Stimulated activated CD4-positive, alpha-beta T cell treated with anti-CD3 and anti-CD28 coated beads, Interleukin-4, amount 100 ng/mL, for 1 hour (primary cell): ENCODE data around the gene MMRN2.
"Not testable (repeated sequence)": the region's sequence is repeated elsewhere in the genome, so short reads cannot be mapped to it uniquely, and the experiment has no call there.

Experiments used
- DNase-seq: peaks from one replicate; pipeline ENCODE4 v3.0.0-alpha.2; 2020

MMRN2 gene

GRCh38 chr10:86955501-86956194 lies 1.8 kb downstream of the MMRN2 start:
- DNase-seq = no peak

GRCh38 chr10:86954681-86955500 lies 2.5 kb downstream of the MMRN2 start:
- no peak for DNase-seq

DNA sequence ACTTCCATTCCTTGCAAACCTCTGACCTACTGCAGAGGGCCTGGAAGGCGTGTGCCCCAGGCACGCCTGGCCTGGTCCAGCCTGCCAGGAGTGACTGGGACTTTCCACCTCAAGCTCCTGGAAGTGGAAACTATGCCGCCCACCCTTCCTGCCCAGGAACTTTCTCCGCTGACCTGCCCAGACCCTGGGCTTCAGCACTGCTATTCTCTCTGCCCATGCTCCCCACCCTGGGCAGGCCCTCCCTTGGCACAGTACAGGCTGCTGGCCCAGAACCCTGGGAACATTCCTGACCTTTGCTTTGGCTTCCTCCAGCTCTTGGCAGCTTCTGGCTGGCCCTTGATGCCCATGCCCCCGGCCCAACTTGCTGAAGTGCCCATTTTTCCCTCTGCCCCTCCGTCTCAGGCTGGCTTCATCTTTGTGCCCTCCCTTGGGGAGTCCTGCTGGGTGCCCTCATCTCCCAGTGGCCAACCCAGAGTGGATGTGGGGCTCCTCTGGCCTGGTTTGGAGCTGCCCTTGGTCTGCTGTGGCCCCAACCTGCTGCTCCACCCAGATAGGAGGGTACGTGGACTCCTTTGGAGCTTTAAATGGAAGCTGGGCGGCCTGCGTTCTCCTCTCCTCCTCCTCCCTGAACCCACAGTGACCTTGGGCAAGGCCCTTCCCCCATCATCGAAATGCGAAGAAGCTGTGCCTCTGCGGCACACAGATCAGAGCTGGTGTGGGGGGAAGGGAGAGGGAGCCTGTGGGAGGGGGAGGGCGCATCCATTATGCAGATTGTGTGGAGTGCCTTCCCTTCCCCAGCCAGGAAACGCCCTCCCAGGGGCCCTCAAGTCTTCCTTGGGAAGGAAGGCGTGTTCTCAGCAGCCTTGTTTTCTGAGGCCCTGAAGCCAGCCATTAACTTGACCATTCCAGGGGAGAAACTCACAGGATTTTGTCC lies 3.4 kb downstream of the MMRN2 start:
- DNase-seq = no peak

- DNase-seq = not testable (repeated sequence)
Observed at GRCh38 chr10:86952697-86953096, 4.7 kb downstream of the MMRN2 start.

DNA sequence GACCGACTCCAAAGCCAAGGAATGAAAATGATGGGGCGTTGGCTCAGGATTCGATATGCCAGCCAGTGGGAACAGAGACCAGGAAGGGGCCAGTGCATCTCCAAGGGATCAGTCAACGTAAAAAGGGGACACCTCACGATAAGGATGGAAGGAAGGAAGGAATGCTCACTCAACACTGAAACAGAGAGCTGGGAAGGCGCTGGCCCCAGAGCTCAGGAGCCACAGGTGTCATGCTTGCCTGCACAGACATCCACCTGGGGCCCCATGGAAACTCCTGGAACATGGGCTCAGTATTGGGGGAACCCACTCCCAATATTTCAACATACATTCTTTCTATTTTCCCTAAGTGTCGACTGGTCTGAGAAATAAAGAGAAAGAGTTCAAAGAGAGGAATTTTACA lies 5.3 kb downstream of the MMRN2 start:
- DNase-seq = no peak

GRCh38 chr10:86951184-86951761 lies 6.1 kb downstream of the MMRN2 start:
- DNase-seq = no peak

DNA sequence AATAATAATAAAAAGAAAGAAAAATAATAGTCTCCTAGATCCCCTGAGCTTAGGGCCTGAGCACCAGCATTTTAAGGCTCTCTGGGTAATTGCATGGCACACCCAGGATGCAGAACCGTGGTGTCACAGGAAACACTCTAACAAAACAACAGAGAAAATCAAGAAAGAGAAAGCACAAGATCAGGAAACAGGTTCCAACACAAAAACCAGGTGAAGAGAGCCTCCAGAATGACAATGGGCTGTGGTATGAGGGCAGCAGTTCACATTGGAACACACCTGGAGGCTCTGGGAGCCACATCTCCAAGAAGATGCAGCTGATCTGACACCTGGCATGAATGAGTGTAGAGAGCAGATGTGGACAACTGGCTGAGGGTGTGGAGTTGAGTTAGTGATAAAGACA lies 7.1 kb downstream of the MMRN2 start:
- DNase-seq = no peak

DNA sequence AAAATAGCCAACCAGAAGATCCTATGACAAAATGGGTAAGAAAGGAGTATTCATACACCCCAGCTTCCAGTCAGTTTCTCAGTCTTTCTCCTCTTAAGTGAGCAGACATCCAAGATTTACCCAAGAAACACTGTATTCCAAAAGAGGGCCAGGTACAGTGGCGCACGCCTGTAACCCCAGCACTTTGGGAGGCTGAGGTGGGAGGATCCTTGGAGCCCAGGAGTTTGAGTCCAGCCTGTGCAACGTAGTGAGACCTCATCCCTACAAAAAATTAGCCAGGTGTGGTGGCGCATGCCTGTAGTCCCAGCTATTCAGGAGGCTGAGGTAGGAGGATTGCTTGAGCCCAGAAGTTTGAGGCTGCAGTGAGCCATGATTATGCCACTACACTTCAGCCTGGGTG lies 9.6 kb downstream of the MMRN2 start:
- DNase-seq = not testable (repeated sequence)

DNA sequence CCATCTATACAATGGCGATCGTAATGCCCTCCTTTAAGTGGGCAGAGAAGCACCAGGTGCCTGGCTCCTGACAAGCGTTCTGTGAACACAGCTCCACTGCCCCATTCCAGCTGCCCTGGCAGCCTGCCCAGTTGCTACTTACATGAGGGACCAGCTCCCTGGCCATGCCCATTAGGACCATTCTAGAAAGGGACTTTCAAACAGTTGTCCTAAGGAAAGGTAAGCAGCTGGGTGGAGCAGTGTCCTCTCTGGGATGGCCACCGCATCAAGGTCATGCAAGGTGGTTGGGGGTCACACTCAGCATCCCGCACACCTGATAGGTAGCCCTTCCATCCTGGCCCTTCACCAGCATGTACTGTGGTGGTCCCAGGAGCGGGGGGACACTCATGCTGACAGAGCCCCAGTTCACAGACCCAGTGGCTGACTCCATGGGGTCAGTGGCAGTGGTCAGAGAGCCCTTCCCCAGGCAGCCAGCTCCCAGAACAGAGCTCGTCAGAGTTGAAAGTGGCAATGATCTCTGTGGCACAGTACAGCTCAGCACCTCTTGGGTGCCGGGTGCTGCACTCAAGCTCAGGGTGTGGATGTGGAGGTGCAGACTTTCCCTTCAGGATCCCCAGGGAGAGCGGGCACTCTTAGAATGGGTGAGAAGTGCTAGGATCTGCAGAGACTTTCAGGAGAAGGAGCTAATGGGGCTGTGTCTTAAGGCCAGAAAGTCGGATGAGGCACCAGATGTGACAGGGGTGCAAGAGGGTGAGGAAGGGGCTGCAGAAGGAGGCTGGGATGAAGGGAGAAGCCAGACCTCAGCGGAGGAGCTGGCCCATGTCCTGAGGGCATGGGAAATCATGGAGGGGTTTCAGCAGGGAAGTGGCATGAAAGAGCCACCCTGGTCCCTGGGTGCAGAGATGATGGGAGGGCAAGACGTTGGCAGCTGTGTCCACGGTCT lies 10.9 kb downstream of the MMRN2 start:
- DNase-seq = no peak

DNA sequence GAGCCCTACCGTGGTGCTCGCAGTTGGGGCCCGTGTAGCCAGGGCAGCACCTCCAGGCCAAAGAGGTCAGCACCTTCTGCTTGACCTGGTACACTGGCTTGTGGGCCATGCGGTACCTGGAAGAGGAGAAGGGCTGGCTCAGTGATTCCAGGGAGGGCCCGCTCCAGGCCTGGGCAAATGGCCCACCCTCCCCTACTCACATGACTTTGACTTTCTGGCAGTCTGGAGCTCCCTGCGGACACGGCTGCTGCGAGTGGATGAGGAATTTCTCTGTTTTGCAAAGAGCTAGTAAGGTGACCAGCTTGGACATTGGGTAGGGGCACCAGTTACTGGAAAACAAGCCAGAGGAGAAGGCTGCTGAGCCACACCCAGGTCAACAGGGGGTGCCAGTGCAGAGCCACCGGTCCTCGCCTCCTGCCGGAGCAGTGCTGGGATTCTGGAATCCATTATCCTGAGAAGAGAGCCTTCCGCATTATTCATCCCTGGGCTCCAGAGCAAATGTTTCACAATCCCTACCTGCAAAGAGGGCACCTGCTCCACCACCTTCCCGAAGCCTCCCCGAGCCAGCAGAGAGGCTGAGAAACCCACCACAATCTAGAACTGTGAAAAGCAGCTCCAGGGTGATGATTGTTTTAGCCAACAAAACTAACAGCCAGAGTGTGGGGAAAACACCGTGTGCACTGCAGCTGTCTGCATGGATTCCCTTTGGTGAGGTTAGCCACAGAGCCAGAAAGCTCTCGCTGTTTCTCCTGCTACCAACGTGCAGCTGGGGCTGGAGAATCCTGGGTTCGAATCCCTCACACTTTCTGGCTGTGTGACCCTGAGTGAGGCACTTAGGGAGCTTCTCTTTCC lies 11.8 kb downstream of the MMRN2 start:
- DNase-seq = no peak

DNA sequence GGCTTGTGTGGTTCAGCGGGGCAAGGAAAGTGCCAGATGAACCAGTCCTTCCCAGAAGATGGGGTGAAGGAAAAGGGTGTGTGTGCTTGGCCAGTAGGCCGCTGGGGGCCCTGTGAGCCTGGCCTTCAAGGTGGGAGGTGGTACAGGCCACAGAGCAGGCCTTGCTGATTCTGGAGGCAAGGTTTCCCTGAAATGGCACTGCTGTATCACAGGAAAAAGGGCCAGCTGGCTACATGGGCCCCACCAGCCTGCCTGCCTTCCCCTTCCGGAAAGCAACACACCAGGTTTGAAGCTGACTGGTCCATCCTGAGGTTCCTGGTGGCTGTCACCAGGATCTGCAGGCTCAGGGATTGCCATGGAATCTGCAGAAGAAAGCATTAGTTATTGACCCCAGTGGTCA lies 12.5 kb downstream of the MMRN2 start:
- no peak for DNase-seq

- DNase-seq = no peak
Observed at GRCh38 chr10:86944471-86944870, 12.9 kb downstream of the MMRN2 start.

- no peak for DNase-seq
Observed at GRCh38 chr10:86944031-86944419, 13.4 kb downstream of the MMRN2 start.

DNA sequence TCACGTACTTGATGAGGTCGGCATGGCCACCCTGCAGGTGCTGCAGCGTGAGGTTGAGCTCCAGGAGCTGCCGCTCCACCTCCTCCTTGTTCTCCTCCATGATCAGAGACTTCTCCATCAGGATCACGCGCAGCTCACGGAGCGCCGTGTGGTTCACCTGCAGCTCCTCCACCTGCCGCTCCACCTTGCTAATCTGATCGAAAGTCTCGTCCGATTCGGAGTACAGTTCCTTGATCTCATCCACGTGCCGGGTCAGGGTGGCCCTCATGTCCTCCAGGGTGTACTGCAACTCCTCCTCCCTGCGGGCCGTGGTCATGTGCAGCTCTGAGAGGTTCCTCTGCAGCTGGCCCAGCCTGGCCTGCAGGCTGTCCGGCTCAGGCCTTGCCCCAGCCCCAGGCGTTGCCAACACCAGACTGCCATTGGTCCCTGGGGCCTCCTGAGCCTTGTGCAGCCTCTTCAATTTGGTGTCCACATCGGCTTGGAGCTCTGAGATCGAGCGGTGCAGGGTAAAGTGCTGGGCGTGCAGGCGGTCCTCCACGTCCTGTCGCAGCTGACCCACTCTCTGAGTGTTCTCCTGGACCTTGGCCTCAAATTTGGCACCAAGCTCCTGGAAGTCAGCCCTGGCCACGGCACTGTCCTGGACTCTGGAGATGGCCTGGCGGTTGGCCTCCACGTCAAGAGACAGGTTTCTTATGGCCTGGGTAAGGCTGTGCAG lies 13.9 kb downstream of the MMRN2 start:
- DNase-seq = no peak

DNA sequence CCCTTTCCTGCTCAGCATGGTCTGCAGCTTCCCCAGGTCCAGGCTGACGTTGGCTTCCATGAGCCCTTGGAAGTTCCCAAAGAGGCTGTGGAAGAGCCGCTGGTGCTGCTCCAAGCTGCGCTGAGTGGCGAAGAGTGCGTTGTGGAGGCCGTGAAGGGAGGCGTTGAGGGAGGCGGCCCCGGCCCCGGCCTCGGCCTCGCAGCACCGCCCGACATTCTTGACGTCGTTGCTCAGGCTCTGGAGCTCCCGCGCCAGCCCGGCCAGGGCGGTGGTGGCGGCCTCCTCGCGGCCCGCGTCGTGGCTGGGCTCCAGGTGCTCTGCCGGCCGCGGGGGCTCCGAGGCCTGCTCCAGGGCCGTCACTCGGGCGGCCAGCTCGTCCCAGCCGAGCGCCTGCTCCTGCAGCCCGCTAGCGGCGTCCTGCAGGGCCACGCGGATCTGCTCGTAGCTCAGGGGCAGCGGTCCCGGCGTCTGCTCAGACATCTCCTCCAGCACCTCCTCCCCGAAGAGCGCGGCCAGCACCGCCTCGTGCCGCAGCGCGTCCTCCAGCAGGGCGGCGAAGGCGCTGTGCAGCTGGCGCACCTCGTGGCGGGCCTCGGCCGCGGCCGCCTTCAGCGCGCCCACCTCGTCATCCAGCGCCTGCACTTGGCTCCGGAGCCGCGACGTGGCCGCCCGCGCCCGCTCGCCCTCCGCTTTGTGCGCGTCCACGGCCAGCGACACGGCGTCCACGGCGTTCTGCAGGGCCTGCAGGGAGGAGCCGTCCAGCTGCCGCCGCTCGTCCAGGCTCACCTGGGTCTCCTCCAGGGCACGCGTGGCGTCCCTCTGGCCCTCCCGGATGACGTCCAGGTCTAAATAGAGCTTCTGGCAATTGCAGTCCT lies 14.7 kb downstream of the MMRN2 start:
- DNase-seq = no peak

- no peak for DNase-seq
Observed at GRCh38 chr10:86941991-86942421, 15.4 kb downstream of the MMRN2 start.

DNA sequence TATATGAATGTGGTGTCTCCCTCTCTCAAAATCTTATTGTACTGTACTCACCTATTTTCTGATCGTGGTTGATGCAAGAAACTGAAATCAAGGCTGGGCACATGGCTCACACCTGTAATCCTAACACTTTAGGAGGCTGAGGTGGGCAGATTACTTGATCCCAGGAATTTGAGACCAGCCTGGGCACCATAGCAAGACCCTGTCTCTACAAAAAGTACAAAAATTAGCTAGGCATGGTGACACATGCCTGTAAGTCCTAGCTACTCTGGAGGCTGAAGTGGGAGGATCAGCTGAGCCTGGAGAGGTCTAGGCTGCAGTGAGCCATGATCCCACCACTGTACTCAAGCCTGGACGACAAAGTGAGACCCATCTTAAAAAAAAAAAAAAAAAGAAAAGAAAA lies 16.0 kb downstream of the MMRN2 start:
- no peak for DNase-seq

DNA sequence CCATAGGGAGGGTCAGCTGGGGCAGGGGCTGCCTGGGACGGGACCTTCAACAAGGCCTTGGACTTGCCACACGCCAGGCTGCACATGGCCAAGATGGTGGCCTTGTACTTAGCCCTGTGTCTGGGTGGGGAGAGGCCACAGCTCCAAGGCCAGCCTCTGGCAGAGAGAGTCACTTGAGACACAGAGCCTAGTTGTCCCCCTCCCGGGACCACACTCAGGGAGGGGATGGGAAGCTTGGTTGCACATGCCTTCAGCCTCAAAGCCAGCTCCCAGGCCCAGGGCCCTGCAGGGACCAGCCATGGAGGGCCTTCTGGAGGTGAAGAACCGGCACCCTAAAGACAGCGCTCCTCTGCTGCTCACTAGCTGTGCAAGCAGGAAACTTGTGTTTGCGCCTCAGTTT lies 16.7 kb downstream of the MMRN2 start:
- DNase-seq = no peak

GRCh38 chr10:86940076-86940475 lies 17.3 kb downstream of the MMRN2 start:
- DNase-seq = not testable (repeated sequence)
